Right renal cortex interstitium (tissue), 3 donors: ENCODE data around the gene SPANXA1. TPM values are rescaled to one million over a fixed set of nuclear protein-coding genes. Genes with fewer than 3 reads are reported as not detected.
"Not testable (repeated sequence)": the region's sequence is repeated elsewhere in the genome, so short reads cannot be mapped to it uniquely, and the experiment has no call there.

Experiments used
- DNase-seq, 3 donors: peaks; one replicate each; pipeline ENCODE4 v3.0.0-alpha.2; 2013; ENCODE audit warnings: low read depth in 3 of 3, low spot score in 2 of 3
- polyA plus RNA-seq, 3 donors: library from polyadenylated mRNA; unstranded; fragments of 120-200 nt; gene quantifications; one replicate each; pipeline ENCODE4 v1.2.1, GENCODE V29; 2013; ENCODE audit not compliant: insufficient read length in 3 of 3

The SPANXA1 gene
- not detected for polyA plus RNA-seq

DNA sequence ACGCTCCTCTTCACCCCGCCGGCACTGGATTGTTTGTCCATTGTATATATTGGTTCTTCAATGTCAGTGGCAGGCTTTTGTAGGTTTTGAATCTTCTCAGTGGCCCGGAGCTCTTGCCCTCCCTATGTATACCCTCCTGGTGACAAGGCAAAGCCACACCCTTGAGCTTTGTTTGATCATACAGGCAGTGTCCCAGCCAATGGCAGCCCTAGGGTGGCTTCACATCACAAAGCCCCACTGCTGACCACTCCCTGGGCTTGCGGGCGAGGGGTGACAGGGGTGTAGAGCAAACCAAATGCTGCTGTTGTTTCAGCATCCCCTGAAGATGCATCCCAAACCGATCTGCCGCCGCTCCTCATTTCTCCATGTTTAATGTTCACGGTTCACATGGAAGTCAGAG is at the start of gene SPANXA1:
SPANXA1 (minus strand) TSS at position 101 of the 400 bp plus-strand sequence; CDS start at position 41, 60 bp downstream.
- DNase-seq, result not testable (repeated sequence)

DNA sequence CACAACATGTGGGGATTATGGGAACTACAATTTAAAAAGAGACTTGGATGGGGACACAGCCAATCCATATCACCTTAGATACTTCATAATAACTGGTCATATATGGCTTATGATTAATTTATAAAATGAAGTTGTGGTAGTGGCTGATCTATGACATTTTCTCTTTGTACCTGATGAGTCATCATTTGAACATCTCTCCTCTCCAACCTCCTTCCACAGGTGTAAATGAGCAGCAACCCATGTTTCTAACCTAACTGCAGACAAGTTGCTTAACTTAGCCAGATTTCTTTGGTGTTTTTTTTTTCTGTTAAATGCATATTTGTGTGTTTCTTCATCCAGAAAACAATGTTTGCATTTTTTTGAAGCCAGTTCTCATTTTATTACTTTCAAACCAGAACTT is 47.6 kb upstream of the SPANXA1 start:
- no peak for DNase-seq

DNA sequence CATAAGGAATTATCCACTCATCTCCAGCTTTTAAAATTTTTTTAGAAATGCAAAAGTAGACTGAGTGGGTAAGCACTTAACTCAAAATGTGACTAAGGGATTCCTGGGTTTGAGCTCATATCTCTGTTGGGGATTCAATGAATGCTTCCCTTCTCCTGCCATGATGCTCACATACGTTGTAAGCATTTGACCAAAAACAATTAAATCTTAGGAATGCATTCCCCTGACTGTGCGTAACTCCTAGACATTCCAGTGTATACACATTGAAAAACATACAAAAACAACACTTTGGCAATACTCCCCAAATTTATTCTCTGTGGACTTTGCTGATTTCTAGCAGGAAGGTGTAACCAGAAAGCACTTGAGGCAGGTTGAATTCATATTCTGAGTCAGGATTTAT is 34.8 kb upstream of the SPANXA1 start:
- no peak for DNase-seq

DNA sequence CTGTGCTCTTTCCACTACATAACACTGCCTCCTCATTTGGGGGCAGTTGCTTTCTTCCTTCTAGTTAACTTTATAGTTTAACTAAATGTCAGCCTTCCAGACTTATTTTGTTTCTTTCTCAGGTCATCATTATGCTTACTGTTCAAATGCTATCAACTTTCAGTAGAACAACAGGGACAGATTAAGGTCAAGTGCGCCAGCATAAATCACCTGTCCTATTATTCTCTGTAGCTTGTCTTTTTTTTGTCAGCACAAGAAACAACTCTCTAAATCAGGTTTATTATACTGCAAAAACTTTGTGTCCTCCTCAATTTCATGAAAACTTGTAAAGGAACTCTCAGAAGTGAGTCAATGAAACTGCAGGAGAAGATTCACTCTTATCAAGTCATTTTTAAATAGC is 24.6 kb upstream of the SPANXA1 start:
- DNase-seq, result peak; percentile 6 to 27 (median 7)

DNA sequence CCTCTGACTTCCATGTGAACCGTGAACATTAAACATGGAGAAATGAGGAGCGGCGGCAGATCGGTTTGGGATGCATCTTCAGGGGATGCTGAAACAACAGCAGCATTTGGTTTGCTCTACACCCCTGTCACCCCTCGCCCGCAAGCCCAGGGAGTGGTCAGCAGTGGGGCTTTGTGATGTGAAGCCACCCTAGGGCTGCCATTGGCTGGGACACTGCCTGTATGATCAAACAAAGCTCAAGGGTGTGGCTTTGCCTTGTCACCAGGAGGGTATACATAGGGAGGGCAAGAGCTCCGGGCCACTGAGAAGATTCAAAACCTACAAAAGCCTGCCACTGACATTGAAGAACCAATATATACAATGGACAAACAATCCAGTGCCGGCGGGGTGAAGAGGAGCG is 4.9 kb upstream of the SPANXA1 start, which contains the start of gene SPANXA2:
SPANXA2 (plus strand) TSS at position 301 of the 400 bp plus-strand sequence; CDS start at position 361, 60 bp downstream.
- DNase-seq, result not testable (repeated sequence)

GRCh38 chrX:141542551-141542950 is 42.0 kb downstream of the SPANXA1 start:
- DNase-seq, result not testable (repeated sequence)

Other genes starting within 250 kb of the SPANXA1 start
- gene SPANXA2, start 5.0 kb upstream of the SPANXA1 start, polyA plus RNA-seq, result not detected
- not detected for gene SPANXD, start 114.0 kb upstream of the SPANXA1 start, polyA plus RNA-seq